Endometrium (tissue), 2 donors: ENCODE results near the gene PRRG3.
"Not testable (repeated sequence)": the region's sequence is repeated elsewhere in the genome, so short reads cannot be mapped to it uniquely, and the experiment has no call there.

Experiments used
- FAIRE-seq: peaks from 2 replicates; lab custom pipeline; 2012; peaks lifted over from hg19 to GRCh38; lab: Jason Lieb, UNC
- donor health status: control.
- donor health status: control.

The PRRG3 gene

DNA sequence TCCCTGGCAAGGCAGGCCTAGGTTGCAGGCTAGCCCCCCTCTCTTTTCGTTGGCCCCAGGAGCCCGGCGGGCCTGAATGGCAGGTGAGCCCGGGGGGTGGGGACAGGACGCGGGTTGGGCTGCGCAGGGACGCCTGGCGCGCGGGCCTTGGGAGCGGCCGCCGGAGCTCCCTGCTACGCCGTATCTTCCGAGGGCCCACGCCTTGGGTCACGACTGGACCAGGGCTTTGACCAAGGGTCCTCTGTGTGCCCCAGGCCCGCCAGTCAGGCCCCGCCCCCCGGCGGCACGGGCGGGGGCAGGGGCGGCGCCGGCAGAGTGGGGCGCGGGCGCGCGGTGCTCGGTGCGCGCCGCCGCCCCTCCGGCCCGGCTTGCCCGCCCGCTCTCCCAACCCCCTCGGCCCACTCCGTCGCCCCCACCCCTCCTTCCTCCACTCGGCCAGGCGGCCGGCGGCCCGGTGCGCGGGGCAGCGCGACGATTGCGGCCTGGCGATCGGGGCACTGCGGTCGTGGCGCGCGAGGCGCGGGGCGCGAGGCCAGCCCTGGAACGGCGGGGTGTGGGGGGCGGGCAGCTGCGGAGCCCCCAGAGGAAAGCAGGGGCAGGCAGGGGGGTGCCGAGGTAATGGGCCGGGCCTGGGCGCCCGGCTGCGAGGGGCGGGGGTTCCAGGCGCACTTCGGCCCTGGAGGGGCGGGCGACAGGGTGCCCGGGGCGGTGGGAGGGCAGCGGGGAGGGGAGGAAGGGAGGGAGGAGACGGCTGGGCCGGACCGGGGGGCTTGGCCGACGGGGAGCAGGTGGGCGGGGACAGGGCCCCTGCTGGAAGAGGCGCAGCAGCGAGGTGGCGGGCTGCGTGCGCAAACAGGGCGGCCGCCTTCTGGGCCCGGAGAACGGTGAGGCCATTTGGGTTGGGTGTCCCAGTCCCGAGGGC, at the start of gene PRRG3:
Gene PRRG3 (plus strand): TSS at position 798 of the 922 bp plus-strand sequence. CDS start 3,357 bp downstream, outside the sequence.
- FAIRE-seq: no peak

DNA sequence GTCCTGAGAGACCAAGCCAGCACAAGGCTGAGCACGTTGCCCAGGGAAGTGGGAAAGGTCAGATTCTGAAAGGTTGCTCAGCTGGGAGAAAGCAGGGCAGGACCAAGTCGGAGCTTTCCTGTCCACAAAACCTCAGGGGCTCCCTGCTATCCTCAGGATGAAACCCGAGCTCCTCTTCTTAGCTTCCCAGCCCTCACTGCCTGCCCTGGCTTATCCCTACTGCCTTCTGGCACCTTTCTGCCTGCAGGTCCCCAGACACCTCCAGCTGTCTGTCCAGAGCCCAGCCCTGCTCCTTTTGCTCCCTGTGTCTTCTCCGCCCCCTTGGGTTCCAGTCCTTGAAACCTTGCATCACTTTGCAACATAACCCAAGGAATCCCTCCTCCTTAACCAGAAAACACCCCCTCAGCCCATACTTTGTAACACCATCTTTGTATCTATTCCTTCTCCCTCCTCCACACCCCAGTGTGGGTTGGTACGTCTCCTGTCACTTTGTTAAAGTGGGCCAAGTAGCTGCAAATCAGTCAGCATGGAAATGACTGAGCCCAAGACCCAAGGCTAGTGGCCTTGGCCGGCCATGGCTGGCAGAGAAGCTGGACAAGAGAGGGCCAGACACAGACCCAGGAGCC, 20.0 kb upstream of the PRRG3 start:
- FAIRE-seq: no peak

DNA sequence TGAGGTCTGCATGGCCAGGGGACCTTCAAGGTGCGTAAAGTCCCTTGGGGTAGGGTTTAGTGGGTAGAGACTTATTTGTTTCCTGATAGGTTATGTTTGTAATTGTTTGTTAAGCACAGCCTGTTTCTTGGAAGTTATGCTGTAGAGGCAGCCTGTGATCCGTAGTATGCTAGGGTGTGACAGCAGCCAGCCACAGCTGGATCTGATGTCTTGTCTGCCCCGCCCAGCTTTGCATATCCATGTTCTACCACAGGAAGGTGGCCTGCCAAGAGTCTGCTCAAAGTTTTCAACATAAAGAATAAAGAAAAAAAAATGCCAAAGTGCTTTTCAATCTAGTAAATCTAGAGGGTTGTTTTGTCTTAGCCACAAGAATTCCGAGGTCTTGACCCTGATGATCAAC, 19.1 kb upstream of the PRRG3 start:
- no peak for FAIRE-seq

DNA sequence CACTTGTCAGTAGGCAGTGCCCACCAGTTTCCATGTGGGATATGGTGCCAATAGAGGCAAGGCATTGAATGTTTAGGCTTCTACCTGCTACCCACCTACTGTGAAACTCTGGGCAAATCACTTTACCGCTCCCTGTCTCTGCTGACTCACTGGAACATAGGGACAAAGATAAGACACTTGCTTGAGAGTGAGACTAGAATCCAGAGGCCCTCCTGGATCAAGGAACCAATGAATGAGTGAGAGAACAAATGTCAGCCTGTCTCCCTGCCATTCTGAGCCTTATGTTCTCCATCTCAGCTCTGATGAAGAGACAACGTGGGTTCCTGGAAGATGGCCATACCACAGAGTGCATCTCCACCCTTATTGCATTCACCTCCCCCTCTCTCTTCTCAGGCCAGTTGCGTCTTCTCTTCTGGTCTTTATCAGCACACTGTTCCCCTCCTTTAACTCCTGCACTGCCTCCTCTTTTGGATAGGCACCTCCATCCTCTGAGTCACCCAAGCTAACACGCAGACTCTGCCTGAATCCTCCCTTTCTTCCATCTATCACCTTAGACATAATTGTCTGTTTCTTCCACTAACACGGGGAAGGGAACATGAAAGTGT, 15.4 kb upstream of the PRRG3 start:
- FAIRE-seq: no peak

DNA sequence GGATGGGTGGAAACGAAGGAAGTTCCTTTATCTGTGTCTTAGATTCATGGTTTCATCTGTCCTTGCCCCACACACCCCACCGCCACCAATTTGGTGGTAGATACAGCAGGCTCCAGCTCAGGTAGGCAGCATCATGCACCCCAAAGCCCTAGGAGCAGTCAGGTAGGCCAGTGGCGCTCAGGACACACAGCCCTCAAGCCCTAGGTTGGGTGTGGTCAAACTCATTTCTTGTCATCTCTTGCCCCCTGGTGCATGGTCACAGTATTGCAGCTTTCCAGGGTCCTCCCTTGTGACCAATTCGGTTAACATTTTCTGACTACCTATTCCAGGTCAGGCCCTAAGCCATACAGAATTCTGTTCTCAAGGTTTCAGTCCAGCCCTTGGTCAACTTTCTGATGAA, 14.5 kb upstream of the PRRG3 start:
- FAIRE-seq: no peak

DNA sequence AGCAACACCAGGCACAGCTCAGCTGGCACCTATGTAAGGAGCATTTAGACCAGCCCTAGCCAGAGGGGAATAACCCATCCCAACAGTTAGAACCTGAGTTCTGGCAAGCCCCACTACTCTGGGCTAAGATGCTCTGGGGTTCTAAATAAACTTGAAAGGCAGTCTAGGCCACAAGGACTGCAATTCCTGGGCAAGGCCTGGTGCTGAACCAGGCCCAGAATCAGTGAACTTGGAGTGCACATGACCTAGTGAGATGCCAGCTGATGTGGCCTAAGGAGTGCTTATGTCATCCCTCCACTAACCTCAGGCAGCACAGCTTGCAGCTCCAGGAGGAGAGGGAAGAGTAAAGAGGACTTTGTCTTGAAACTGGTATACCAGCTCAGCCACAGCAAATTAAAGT, 7.6 kb upstream of the PRRG3 start:
- no peak for FAIRE-seq

DNA sequence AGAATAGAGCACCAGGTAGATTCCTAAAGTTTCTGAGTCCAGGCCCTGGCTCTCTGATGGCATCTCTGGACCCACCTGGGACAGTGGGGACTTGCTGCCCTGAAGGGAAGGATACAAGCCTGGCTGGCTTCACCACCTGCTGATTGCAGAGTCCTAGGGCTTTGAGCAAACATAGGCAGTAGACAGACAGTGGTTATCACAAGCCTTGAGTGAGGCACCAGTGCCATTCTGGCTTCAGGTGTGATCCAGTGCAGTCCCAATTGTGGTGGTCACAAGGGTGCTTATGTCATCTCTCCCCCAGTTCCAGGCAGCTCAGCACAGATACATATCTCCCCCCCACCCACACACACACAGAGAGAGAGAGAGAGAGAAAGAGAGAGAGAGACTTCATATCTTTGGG, 6.6 kb upstream of the PRRG3 start:
- no peak for FAIRE-seq

DNA sequence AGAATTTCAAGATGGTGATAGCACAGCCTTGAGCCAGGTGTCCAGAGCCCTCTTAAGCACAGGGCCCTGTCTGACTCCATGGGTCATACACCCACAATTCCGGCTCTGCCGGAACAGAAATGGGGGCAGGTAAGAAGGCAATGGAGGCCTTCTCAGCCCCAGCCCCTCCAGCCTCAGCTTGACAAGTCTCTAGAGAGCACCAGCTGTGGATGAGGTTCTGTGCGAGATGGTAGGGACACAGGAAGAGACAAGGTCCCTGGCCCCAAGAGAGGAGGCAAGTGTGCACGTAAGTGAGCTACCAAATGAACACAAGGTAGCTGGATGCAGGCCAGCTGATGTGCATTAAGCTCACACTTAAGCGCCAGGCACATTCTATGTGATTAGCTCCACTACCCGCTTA, 2.4 kb upstream of the PRRG3 start:
- FAIRE-seq: no peak

DNA sequence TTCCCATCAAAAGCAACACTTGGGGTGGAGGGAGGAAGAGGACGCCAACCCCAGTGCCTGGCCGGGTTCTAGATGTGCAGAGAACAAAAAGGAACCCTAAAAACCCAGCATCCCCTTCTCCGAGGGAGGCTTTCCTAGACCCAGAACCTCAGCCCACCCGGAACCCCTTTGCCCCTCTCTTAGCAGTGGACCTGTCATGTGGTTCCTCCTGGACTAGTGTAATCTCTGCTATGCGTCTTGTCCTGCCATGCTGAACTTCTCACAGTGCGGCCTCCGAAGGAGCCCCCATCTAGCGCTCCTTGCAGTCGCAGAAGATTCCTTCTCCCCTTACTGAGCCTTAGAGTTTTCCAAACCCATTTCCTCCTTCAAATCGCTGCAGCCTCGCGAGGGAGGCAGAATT, 1.1 kb upstream of the PRRG3 start:
- FAIRE-seq: no peak

DNA sequence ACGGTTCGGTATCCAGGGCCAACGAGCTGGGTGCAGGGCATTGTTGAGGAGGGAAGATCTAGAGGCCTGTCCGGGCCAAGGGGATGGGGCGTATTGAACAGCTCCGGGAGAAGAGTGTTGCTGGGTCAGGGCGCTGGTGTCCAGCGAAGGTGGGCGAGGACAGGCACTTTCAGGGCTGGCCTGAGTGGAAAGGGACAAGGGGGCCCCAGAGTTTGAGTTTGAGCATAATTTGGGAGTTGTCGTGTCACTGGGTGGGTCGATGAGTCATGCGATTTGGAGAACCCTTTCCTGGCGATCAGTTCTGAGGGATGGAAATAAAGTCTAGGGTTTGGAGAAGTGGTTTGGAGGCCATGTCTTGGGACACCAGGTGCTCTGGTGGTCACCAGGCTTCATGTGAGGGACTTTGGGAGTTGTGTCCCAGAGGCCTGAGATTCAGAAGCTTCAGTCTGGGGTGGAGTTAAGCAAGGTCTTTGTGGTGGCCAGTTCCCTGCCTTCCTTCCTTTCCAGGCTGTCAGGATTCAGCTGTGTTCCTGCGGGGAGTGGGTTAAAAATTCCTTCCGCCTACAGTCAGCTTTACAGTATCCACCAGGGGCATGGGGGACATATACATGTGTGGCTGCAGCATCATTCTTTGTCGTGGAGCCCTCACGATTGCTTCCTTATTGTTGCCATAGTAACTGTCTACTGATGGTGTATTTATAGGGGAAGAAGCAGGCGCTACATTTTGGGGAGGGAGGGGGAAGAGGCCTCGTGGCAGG, 504 bp downstream of the PRRG3 start:
- FAIRE-seq: no peak

DNA sequence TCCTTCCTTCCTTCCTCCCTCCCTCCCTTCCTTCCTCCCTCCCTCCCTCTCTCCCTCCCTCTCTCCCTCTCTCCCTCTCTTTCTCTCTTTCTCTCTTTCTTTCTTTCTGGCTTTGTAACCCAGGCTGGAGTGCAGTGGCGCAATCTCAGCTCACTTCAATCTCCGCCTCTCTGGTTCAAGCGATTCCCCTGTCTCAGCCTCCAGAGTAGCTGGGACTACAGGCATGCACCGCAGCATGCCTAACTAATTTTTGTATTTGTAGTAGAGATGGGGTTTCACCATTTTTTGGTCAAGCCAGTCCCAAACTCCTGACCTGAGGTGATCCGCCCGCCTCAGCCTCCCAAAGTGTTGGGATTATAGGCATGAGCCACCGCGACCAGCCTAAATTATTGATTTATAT, 1.8 kb downstream of the PRRG3 start:
- not testable (repeated sequence) for FAIRE-seq

DNA sequence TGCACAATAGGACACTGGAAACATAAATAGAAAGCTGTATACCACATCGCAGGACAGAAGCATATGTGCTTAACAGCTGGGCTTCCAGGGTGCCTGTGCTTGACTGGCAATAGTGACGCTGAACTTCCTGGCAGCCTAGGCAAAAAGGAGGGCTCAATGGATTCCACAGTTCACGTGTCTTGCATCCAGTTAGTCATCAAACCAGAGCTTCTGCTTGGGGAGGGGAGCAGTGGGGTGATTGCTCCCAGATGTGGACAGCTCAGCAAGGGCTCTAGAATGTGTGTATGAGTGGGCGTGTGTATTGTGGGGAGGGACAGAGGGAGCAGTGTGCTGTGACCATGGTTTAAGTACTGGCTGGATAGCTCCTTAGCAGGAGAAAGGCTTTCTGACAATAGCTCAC, 2.3 kb downstream of the PRRG3 start:
- FAIRE-seq: no peak

DNA sequence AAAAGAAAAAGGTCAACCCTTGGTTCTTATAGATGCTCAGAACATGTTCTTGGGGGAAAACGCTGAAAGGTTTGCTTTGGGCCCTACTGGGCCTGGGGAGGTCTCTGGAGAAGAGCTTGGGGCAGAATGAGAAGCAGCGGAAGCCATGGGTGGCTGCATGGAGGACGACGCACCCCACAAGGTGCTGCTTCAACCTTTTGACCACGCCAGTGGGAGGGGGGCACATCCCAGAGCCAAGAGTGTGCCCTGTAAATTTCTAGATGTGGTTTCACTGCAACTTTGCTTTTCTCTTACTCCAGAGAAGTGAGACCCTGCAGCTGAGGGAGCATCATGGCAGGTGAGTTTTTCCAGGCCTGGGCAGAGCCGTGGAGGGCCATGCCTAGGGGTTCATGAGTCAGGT, 3.2 kb downstream of the PRRG3 start:
- no peak for FAIRE-seq

DNA sequence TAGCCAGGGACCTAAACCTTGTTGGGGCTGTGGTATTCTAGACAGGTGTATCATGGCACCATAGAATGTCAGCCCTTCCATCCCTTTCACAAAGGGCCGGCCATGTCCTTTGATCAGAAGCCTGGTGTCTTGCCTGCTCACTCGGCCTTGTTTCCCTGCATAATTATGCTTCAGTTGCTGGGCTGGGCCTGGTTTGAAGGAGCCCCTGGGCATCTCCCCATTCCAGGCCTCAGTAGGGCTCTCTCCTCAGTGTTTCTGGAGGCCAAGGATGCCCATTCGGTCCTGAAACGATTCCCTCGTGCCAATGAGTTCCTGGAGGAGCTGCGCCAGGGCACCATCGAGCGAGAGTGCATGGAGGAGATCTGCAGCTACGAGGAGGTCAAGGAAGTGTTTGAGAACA, 4.5 kb downstream of the PRRG3 start:
- no peak for FAIRE-seq

DNA sequence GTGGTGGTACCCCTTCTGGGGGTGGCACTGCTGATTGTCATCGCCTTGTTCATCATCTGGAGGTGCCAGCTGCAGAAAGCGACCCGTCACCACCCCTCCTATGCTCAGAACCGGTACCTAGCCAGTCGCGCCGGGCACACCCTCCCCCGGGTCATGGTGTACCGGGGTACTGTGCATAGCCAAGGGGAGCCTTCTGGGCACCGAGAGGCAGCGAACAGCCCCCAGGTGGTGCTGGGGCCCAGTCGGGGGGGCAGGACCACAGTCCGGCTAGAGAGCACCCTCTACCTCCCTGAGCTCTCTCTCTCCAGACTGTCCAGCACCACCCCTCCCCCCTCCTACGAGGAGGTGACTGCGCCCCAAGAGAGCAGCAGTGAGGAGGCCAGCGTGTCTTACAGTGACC, 5.3 kb downstream of the PRRG3 start:
- no peak for FAIRE-seq

DNA sequence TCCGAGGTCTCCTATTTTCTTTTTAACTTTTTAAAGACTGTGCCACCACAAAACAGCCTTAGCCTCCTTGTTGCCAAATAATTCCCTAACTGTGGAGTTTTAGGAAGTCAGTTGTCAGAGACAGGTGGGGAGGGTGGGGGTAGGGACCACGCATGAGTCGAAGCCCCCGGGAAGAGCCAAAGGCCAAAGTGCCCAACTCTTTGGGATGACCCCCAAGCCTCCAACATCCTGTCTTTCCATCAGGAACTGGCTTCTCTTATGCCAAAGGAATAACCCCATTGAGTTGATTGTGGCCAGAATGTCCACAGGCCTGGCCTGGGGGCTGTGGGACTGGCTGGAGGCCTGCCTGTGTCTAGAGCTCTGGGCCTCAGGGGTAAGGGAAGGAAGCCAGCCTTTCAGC, 5.8 kb downstream of the PRRG3 start:
- no peak for FAIRE-seq

DNA sequence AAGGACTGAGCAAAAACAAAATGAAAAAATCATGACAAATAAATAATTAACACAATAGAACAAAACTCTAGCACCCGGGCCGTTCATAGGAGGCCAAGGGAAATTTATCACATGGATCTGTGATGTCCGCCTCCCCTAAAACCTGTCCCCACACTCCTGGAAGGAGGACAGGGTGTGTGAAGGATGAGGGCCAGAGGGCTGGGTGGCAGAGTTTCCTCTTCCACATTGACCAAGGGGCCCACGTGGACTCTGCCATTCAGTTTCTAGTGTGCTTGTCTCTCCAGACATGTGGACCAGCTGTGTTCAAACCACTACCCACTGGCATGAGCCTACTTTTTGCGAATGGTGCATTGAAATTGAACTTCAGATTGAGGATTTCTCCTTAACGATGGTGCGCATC, 6.3 kb downstream of the PRRG3 start:
- FAIRE-seq: no peak

DNA sequence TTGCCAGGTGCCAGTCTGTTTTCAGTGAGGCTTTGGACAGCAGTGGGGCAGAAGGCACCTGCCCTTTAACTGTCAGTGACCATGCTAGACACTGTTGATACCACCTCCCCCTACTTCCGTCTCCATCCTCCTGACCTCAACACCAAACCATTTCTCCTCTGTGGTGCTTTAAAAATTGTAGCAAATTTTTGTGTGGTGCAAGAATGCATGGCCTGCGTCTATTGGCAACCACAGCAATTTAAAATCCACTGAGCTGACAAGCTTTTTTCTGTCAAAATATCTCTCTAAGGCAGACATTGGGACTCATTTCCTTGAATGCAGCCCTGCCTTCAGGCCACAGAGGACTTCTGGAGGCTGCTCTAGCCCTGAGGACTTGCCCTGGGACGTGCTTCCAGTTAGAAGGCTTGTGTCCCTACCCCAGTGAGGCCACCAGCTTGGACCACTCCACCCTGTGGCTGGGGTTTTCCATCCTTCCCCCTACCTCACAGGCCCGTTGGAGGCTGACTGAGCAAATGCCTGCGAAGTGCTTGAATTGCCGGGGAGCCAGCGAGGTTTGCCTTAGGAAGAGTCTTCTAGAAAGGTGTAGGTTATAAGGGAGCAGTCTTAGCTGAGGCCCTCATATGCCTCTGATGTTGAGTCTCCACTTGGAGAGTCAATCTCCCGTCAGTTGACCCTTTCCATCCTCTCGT, 6.9 kb downstream of the PRRG3 start:
- FAIRE-seq: no peak

DNA sequence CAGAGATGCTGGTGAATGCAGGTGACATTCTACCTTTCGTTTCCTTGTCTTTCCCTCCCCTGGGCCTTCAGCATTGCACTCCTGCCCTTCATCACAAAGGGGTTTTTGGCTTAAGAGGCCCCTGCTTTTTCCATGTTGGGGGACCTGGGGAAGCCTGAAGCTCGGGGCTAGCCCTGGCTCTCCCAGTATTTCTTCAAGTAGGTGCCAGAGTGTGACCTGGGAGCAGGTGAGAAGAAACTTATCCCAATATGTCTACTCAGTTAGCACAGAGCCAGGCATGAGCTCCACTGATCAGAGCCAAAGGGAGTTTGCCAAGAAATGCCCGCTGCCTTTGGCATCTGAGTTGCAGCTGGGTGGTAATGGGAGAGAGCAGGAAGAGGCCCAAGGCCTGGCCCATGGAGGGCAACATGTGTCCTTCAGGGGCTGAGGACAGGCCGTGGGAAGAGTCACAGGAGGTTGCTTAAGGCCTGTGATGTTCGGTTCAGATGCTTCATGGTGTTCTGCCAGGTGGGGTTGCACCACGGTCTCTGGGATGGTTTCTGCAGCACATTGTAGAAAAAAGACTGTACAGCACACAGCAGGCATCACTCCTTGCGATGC, 7.6 kb downstream of the PRRG3 start:
- FAIRE-seq: no peak

DNA sequence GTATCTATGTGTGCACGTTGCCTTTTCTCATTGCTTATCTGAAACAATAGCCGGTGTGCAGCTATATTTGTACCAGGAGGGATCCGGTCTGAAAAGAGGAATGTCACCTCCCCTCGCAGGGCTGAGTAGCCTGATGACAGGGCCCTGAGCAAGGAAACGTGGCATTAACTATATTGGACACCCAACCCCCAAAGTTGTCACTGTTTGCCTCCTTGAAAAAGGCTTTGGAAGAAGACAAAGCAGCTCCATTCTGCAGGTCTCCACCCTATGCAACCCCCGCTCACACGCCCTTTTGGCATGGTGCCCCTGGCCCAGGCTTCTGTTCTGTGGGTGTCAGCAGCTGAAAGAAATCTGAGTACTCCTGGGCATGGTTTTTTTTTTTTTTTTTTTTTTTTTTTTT, 8.2 kb downstream of the PRRG3 start:
- FAIRE-seq: no peak

DNA sequence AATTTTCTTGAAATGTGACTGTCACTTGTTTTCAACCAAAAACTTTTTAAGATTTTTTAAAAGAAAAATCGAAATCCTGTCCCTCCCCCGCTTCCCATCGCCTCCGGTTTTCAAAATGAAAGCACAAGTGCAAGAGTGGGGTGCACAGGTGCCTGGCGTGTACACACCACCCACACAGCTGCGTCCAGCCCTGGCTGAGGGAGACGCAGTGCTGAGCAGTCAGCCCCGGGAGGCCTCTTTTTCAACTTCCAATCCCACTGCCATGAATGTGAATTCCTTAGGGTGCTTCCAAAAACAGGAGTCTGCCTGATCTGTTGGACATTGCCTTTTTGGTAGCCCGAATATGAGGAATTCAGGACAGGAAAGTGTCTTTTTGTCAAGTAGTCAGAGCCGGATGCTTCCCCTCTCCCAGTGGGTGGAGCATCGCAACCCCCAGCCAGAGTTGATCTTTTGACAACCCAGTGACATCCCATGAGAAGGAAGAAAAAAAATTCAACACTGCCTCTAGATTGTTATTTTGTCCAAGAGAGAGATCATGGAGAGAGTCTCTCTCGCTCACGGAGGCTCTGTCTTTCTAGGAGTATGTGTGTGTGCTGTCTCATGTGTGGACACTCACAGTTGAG, 8.9 kb downstream of the PRRG3 start:
- no peak for FAIRE-seq
